HL-60 (cell line): ENCODE data around the gene CFTR.

Source experiments
- DNase-seq, 2 experiments: peaks; one replicate each; pipeline ENCODE4 v3.0.0-alpha.2; 2010 to 2020; ENCODE audit warnings: low read depth in 1 of 2, low spot score in 1 of 2
- H3K27ac ChIP-seq: fragments of 250-450 bp; sonication (Bioruptor Pico); replicated peaks from 2 replicates; pipeline ENCODE4 v1.5.1; 2020; ENCODE audit warnings: mild to moderate bottlenecking, moderate library complexity
- H3K27me3 ChIP-seq: fragments of 250-450 bp; sonication (Bioruptor Pico); 2 replicates; pipeline ENCODE4 v1.5.1; 2021; ENCODE audit warnings: mild to moderate bottlenecking, moderate library complexity; ENCODE audit not compliant: insufficient read depth, poor library complexity, severe bottlenecking
- H3K4me3 ChIP-seq: replicated peaks from 2 replicates; pipeline ENCODE4 v1.5.1; 2011; ENCODE audit warnings: mild to moderate bottlenecking, control low read depth, low read length; ENCODE audit not compliant: insufficient read depth
- CTCF ChIP-seq: IDR thresholded peaks from one replicate; pipeline ENCODE4 v1.5.1; 2011; ENCODE audit warnings: low read length, control low read depth, inconsistent platforms; ENCODE audit not compliant: insufficient read depth
- GABPA ChIP-seq: IDR thresholded peaks from 2 replicates; pipeline ENCODE4 v1.6.1; 2012; ENCODE audit warnings: low read depth
- POLR2AphosphoS5 ChIP-seq: IDR thresholded peaks from 2 replicates; pipeline ENCODE4 v1.6.1; 2012; ENCODE audit warnings: low read depth
- REST ChIP-seq: IDR thresholded peaks from 2 replicates; pipeline ENCODE4 v1.6.1; 2012; ENCODE audit warnings: low read depth; ENCODE audit not compliant: insufficient replicate concordance
- SPI1 ChIP-seq: IDR thresholded peaks from 2 replicates; pipeline ENCODE4 v1.6.1; 2012; ENCODE audit warnings: low read depth, mild to moderate bottlenecking, borderline replicate concordance

CFTR gene

GRCh38 chr7:117621075-117621618, 141.3 kb downstream of the CFTR start:
- no peak for DNase-seq
- H3K27me3 ChIP-seq: no peaks in the 10 kb centered on the region
- no peak overlapping the region for H3K4me3 ChIP-seq
- TF ChIP-seq GABPA (no peak), SPI1 (no peak)
- H3K27ac ChIP-seq: no peak overlapping the region

GRCh38 chr7:117623606-117624005, 143.8 kb downstream of the CFTR start:
- Histone ChIP-seq H3K4me3 (no peak overlapping the region), H3K27ac (no peak overlapping the region), H3K27me3 (no peaks in the 10 kb centered on the region)
- TF ChIP-seq POLR2AphosphoS5: no peak
- TF ChIP-seq GABPA: no peak
- no peak for TF ChIP-seq REST
- TF ChIP-seq SPI1: no peak
- TF ChIP-seq CTCF: no peak
- DNase-seq: no peak

- no peak for TF ChIP-seq POLR2AphosphoS5
- no peak for TF ChIP-seq REST
- no peak for TF ChIP-seq GABPA
- TF ChIP-seq SPI1: no peak
- no peak for TF ChIP-seq CTCF
- Histone ChIP-seq H3K27ac (no peak overlapping the region), H3K4me3 (no peak overlapping the region), H3K27me3 (peaks cover 5% of the 10 kb centered on the region)
- DNase-seq: no peak
Observed at GRCh38 chr7:117630501-117630900, 150.7 kb downstream of the CFTR start.

- no peak for TF ChIP-seq GABPA
- no peak for TF ChIP-seq SPI1
- no peak for TF ChIP-seq REST
- TF ChIP-seq CTCF: no peak
- no peak for TF ChIP-seq POLR2AphosphoS5
- Histone ChIP-seq H3K27ac (no peak overlapping the region), H3K4me3 (no peak overlapping the region), H3K27me3 (peaks cover 5% of the 10 kb centered on the region)
- DNase-seq: no peak
Observed at GRCh38 chr7:117630907-117631564, 151.2 kb downstream of the CFTR start.
